Peyer's patch (tissue), 4 donors: ENCODE data around the gene CD6.

Experiments
- POLR2A ChIP-seq, 2 donors: fragments of 450-650 bp; IDR thresholded peaks; one replicate each; pipeline ENCODE4 v1.5.1; 2017; ENCODE audit warnings: antibody characterized with exemption in 2 of 2, mild to moderate bottlenecking in 2 of 2, moderate library complexity in 2 of 2
- TF ChIP-seq, protein P1 (sequence below), 6 experiments: fragments of 450-650 bp in 4 of 6; fragments of 200-600 bp in 2 of 6; sonication (generic) in 1 of 6; IDR thresholded peaks; one replicate each; pipeline ENCODE4 v1.5.1; 2017 to 2019; ENCODE audit warnings: antibody characterized with exemption in 6 of 6, mild to moderate bottlenecking in 3 of 6, moderate library complexity in 1 of 6

DNA sequence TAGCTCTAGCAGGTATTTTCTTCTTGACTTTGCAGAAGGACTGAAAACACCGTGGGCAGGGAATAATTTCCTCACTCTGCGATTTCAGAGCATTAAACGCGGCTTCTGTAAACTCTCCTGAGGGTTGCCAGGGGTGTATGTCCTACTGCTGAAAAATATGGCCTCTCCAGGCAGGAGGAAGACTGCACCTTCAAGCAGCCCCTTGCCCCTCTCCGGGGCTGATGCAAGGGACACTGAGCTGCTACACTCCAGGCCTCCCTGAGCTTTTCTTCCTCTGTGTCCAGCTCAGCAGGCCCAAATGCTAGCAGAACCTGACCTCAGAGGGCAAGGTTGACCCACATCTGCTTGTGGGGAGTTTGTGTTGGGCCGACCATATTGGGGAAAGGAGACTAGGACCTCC lies 2.2 kb downstream of the CD6 start:
- TF ChIP-seq, protein P1, sequence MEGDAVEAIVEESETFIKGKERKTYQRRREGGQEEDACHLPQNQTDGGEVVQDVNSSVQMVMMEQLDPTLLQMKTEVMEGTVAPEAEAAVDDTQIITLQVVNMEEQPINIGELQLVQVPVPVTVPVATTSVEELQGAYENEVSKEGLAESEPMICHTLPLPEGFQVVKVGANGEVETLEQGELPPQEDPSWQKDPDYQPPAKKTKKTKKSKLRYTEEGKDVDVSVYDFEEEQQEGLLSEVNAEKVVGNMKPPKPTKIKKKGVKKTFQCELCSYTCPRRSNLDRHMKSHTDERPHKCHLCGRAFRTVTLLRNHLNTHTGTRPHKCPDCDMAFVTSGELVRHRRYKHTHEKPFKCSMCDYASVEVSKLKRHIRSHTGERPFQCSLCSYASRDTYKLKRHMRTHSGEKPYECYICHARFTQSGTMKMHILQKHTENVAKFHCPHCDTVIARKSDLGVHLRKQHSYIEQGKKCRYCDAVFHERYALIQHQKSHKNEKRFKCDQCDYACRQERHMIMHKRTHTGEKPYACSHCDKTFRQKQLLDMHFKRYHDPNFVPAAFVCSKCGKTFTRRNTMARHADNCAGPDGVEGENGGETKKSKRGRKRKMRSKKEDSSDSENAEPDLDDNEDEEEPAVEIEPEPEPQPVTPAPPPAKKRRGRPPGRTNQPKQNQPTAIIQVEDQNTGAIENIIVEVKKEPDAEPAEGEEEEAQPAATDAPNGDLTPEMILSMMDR (IDR thresholded peaks at IDR 0.05) = no peak
- no peak for TF ChIP-seq POLR2A (IDR thresholded peaks at IDR 0.05)
